ENCODE measurements around the gene IQCM. TPM values are rescaled to one million over a fixed set of nuclear protein-coding genes. Genes with fewer than 3 reads are reported as not detected.

Gene IQCM
- polyA plus RNA-seq, 1 donor (not counting 4 experiments of a cell fraction or from before 2014, with no cell fraction given), result not detected

DNA sequence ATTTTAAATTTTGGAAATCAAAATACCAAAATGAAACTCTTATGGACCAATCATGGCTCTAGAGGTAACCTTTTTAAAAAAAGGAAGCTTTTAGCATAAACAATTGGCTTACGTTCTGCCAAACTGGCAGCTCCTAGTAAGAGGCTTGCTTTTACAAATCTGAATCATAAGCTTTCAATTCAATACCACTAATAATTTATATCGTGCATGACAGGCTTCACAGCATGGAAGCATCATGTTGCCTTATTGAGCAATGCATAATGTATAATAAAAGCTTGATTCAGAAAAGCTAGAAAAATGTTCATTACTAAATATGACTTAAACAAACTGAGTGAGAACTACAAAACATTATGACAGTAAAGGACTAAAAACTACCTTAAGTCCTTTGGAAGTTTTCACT is 280.9 kb downstream of the IQCM start:
- no peak for FAIRE-seq
- Histone ChIP-seq H3K79me2 (ENCODE audit: control insufficient read depth, insufficient read depth, low read length) (no peaks in the 10 kb centered on the region), H3K9me3 (ENCODE audit: control insufficient read depth, low read depth, low read length) (no peaks in the 10 kb centered on the region), H3K27ac (ENCODE audit: control insufficient read depth, insufficient read depth, low read length) (no peak overlapping the region), H4K20me1 (ENCODE audit: control insufficient read depth, extremely low read depth, insufficient read depth, low read length) (no peaks in the 10 kb centered on the region), H3K4me3 (ENCODE audit: control insufficient read depth in 2 of 3, extremely low read depth in 1 of 3, insufficient read depth in 2 of 3, low read depth in 1 of 3, low read length in 3 of 3) (no peak overlapping the region), H2AFZ (ENCODE audit: control insufficient read depth, low read length) (no peak overlapping the region), H3K4me1 (ENCODE audit: control insufficient read depth, extremely low read depth, insufficient read depth, low read length) (no peaks in the 10 kb centered on the region), H3K9me1 (ENCODE audit: control insufficient read depth, extremely low read depth, insufficient read depth, low read length) (no peaks in the 10 kb centered on the region), H3K27me3 (ENCODE audit: control insufficient read depth, extremely low read depth, insufficient read depth, low read length) (no peaks in the 10 kb centered on the region), H3K4me2 (ENCODE audit: control insufficient read depth, extremely low read depth, insufficient read depth, low read depth, low read length) (no peak overlapping the region), H3K36me3 (ENCODE audit: control insufficient read depth in 2 of 2, extremely low read depth in 1 of 2, insufficient read depth in 2 of 2, low read length in 2 of 2) (no peaks in the 10 kb centered on the region), H3K9ac (ENCODE audit: control insufficient read depth, extremely low read depth, insufficient read depth, low read length) (no peak overlapping the region)
- DNase-seq (ENCODE audit: low read depth, low spot score), result no peak
- TF ChIP-seq CTCF (optimal IDR thresholded peaks at IDR 0.05 in 1 of 3, IDR thresholded peaks at IDR 0.05 in 1 of 3, conservative IDR thresholded peaks at IDR 0.05 in 1 of 3; ENCODE audit: extremely low read depth in 1 of 3, insufficient read depth in 2 of 3, low read length in 3 of 3) (no peak), EZH2 (IDR thresholded peaks at IDR 0.05; ENCODE audit: low read length) (no peak)
- dilution Hi-C loops (cut with MboI; ENCODE audit: extremely low pct_ligation_motif_present, low sequenced_read_pairs), result loop anchor here (5.0 kb wide), 1 partner anchor 33 kb away; no protein-coding TSS in a partner anchor

DNA sequence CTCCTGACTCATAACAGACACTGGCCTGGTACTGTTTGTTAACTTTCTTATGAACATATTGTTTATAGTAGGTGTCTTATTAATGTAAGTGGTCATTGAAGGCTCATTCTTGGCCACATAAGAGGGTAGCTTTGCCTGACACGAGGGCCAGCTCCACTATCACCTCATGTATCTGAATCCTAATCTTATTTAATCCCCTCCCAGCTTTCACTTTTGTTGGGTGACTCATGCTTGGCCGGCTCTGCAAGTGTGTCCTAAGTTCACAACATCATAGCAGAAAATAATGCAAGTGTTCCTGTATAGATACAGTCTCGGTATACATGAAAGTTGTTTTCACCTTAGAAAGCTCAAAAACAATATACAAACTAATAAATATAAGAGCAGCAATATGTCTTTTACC is 283.8 kb downstream of the IQCM start:
- dilution Hi-C loops (cut with MboI; ENCODE audit: extremely low pct_ligation_motif_present, low sequenced_read_pairs), result loop anchor here (5.0 kb wide), 1 partner anchor 35 kb away; no protein-coding TSS in a partner anchor
- no peaks in the 10 kb centered on the region for H4K20me1 ChIP-seq (ENCODE audit: control insufficient read depth, extremely low read depth, insufficient read depth, low read length)
- no peak overlapping the region for H3K4me3 ChIP-seq (ENCODE audit: control insufficient read depth in 2 of 3, extremely low read depth in 1 of 3, insufficient read depth in 2 of 3, low read depth in 1 of 3, low read length in 3 of 3)
- no peaks in the 10 kb centered on the region for H3K9me1 ChIP-seq (ENCODE audit: control insufficient read depth, extremely low read depth, insufficient read depth, low read length)
- no peak overlapping the region for H3K4me2 ChIP-seq (ENCODE audit: control insufficient read depth, extremely low read depth, insufficient read depth, low read depth, low read length)
- TF ChIP-seq EZH2 (IDR thresholded peaks at IDR 0.05; ENCODE audit: low read length), result no peak
- no peak for TF ChIP-seq CTCF (optimal IDR thresholded peaks at IDR 0.05 in 1 of 3, IDR thresholded peaks at IDR 0.05 in 1 of 3, conservative IDR thresholded peaks at IDR 0.05 in 1 of 3; ENCODE audit: extremely low read depth in 1 of 3, insufficient read depth in 2 of 3, low read length in 3 of 3)
- no peak overlapping the region for H3K27ac ChIP-seq (ENCODE audit: control insufficient read depth, insufficient read depth, low read length)
- H3K9me3 ChIP-seq (ENCODE audit: control insufficient read depth, low read depth, low read length), result no peaks in the 10 kb centered on the region
- no peaks in the 10 kb centered on the region for H3K4me1 ChIP-seq (ENCODE audit: control insufficient read depth, extremely low read depth, insufficient read depth, low read length)
- DNase-seq (ENCODE audit: low read depth, low spot score) (no peak), FAIRE-seq (no peak)
- no peak overlapping the region for H2AFZ ChIP-seq (ENCODE audit: control insufficient read depth, low read length)
- no peak overlapping the region for H3K9ac ChIP-seq (ENCODE audit: control insufficient read depth, extremely low read depth, insufficient read depth, low read length)
- no peaks in the 10 kb centered on the region for H3K36me3 ChIP-seq (ENCODE audit: control insufficient read depth in 2 of 2, extremely low read depth in 1 of 2, insufficient read depth in 2 of 2, low read length in 2 of 2)
- H3K27me3 ChIP-seq (ENCODE audit: control insufficient read depth, extremely low read depth, insufficient read depth, low read length), result no peaks in the 10 kb centered on the region
- no peaks in the 10 kb centered on the region for H3K79me2 ChIP-seq (ENCODE audit: control insufficient read depth, insufficient read depth, low read length)
